ENCODE results near the gene SMC1A. TPM values are rescaled to one million over a fixed set of nuclear protein-coding genes. Genes with fewer than 3 reads are reported as not detected.

SMC1A gene
- total RNA-seq (2022; extraction: Qiagen RNA extraction) = 40.2 to 61.9 TPM (median 46.0 TPM) in 5 replicates

GRCh38 chrX:53422086-53422860 lies at the start of gene SMC1A:
SMC1A (minus strand) TSS chrX:53422654; CDS start chrX:53422600, 54 bp downstream.

GRCh38 chrX:53433651-53434639 lies 11.5 kb upstream of the SMC1A start, which contains the start of gene HSD17B10:
HSD17B10 (minus strand) TSS chrX:53434370; CDS start chrX:53434345, 25 bp downstream.

GRCh38 chrX:53422861-53423306 lies 430 bp upstream of the SMC1A start, which contains the start of gene RIBC1:
RIBC1 (plus strand) TSS chrX:53422873; CDS start chrX:53426277, 3,404 bp downstream.

Other genes with a start within 250 kb of the SMC1A start
- 39.1 to 59.1 TPM (median 54.5 TPM) in 5 replicates for gene KDM5C, start 197.4 kb downstream of the SMC1A start, total RNA-seq (2022; extraction: Qiagen RNA extraction)
- 32.3 to 46.4 TPM (median 40.4 TPM) in 5 replicates for gene IQSEC2, start 141.1 kb downstream of the SMC1A start, total RNA-seq (2022; extraction: Qiagen RNA extraction)
- 0.53 to 1.0 TPM (median 0.76 TPM) in 5 replicates for gene RIBC1, start 219 bp upstream of the SMC1A start, total RNA-seq (2022; extraction: Qiagen RNA extraction)
- 169 to 204 TPM (median 188 TPM) in 5 replicates for gene HSD17B10, start 11.7 kb upstream of the SMC1A start, total RNA-seq (2022; extraction: Qiagen RNA extraction)

All from A549 treated with Mapracorat at 1 μM for 4 hours (cell line).